HG03571 (cell line): ENCODE results near the gene TMEM143.
A peak's percentile ranks its signal among the peaks of the same experiment; 100 is the strongest.

Experiments
- ATAC-seq: cut with Tn5 transposase; IDR thresholded peaks from one replicate; pipeline ENCODE4 v1.9.1; 2021; ENCODE audit not compliant: unreplicated experiment

The TMEM143 gene

GRCh38 chr19:48361912-48362311 lies 1.8 kb downstream of the TMEM143 start:
- ATAC-seq: no peak

GRCh38 chr19:48359123-48359522 lies 4.6 kb downstream of the TMEM143 start:
- no peak for ATAC-seq

- ATAC-seq: no peak
These were observed 8.3 kb downstream of the TMEM143 start for GRCh38 chr19:48355365-48355954.

- no peak for ATAC-seq
These were observed 9.3 kb downstream of the TMEM143 start for GRCh38 chr19:48354332-48354992.

- ATAC-seq: no peak
These were observed 10.1 kb downstream of the TMEM143 start for GRCh38 chr19:48353677-48354076.

GRCh38 chr19:48351341-48351752 lies 12.4 kb downstream of the TMEM143 start:
- no peak for ATAC-seq

GRCh38 chr19:48350856-48351255 lies 12.9 kb downstream of the TMEM143 start:
- ATAC-seq: no peak

- ATAC-seq: no peak
These were observed 15.0 kb downstream of the TMEM143 start for GRCh38 chr19:48348737-48349136.

GRCh38 chr19:48348045-48348444 lies 15.7 kb downstream of the TMEM143 start:
- ATAC-seq: no peak

GRCh38 chr19:48346191-48346590 lies 17.5 kb downstream of the TMEM143 start:
- ATAC-seq: no peak

GRCh38 chr19:48344892-48345291 lies 18.8 kb downstream of the TMEM143 start:
- ATAC-seq: no peak

GRCh38 chr19:48342841-48343540 lies 20.7 kb downstream of the TMEM143 start:
- ATAC-seq: no peak

GRCh38 chr19:48342414-48342738 lies 21.4 kb downstream of the TMEM143 start:
- no peak for ATAC-seq

- ATAC-seq: no peak
These were observed 22.0 kb downstream of the TMEM143 start for GRCh38 chr19:48341515-48342413.

- no peak for ATAC-seq
These were observed 22.7 kb downstream of the TMEM143 start for GRCh38 chr19:48340995-48341394.

GRCh38 chr19:48338802-48339503 lies 24.8 kb downstream of the TMEM143 start:
- ATAC-seq: no peak

GRCh38 chr19:48338253-48338755 lies 25.4 kb downstream of the TMEM143 start:
- ATAC-seq: no peak

GRCh38 chr19:48333467-48334384 lies 30.0 kb downstream of the TMEM143 start:
- peak; percentile 50 for ATAC-seq

- peak; percentile 49 for ATAC-seq
These were observed 30.9 kb downstream of the TMEM143 start for GRCh38 chr19:48332662-48333466.
